ENCODE data around the gene LDLRAD2. TPM values are rescaled to one million over a fixed set of nuclear protein-coding genes. Genes with fewer than 3 reads are reported as not detected.

LDLRAD2 gene
- total RNA-seq, 1 donor from 2014 or later: 0.17 TPM

- DNase-seq (ENCODE audit: low read depth): no peak
- TF ChIP-seq, protein P1, sequence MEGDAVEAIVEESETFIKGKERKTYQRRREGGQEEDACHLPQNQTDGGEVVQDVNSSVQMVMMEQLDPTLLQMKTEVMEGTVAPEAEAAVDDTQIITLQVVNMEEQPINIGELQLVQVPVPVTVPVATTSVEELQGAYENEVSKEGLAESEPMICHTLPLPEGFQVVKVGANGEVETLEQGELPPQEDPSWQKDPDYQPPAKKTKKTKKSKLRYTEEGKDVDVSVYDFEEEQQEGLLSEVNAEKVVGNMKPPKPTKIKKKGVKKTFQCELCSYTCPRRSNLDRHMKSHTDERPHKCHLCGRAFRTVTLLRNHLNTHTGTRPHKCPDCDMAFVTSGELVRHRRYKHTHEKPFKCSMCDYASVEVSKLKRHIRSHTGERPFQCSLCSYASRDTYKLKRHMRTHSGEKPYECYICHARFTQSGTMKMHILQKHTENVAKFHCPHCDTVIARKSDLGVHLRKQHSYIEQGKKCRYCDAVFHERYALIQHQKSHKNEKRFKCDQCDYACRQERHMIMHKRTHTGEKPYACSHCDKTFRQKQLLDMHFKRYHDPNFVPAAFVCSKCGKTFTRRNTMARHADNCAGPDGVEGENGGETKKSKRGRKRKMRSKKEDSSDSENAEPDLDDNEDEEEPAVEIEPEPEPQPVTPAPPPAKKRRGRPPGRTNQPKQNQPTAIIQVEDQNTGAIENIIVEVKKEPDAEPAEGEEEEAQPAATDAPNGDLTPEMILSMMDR (conservative IDR thresholded peaks at IDR 0.05; ENCODE audit: low read depth, low read length): no peak
- H3K4me3 ChIP-seq (ENCODE audit: low read depth, low read length): no peak overlapping the region
Observed at GRCh38 chr1:21828075-21828474, 16.0 kb downstream of the LDLRAD2 start.

DNA sequence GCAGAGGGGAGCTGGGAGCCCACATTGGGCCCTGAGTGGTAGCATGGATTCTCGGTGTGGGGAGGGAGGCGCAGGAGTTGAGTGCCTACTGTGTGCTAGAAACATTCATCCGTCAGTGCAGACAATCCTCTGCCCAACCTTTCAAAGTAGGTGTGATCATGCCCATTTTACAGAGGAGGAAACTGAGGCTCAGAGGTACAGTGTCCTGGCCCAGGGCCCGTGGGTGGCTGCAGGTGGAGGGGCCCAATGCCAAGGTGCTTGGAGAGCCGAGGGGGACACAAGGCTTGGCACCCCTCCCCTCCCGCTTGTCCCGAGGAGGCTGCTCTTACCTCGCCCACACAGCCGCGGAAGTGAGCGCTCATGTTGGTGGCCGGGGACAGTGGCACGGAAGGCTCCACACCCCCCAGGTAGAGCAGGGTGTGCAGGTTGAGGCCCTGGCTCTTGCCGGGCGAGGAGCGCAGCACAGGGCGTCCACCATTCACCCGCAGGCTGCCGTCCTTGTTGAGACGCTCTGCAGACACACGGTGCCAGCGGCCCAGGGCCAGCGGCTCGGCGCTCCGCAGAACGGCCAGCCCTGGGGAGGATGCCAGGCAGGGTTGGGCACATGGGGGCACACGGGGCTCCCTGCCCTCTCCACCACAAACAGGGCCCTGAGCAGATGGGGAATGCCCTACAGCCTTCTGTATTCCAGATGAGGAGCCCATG lies 16.6 kb downstream of the LDLRAD2 start:
- TF ChIP-seq, protein P1 (conservative IDR thresholded peaks at IDR 0.05; ENCODE audit: low read depth, low read length): no peak
- H3K4me3 ChIP-seq (ENCODE audit: low read depth, low read length): no peak overlapping the region

GRCh38 chr1:21829294-21829693 lies 17.2 kb downstream of the LDLRAD2 start:
- TF ChIP-seq, protein P1 (conservative IDR thresholded peaks at IDR 0.05; ENCODE audit: low read depth, low read length): no peak
- no peak for DNase-seq (ENCODE audit: low read depth)
- no peak overlapping the region for H3K4me3 ChIP-seq (ENCODE audit: low read depth, low read length)

More for the DNA sequence above, 16.6 kb downstream of the LDLRAD2 start:
- DNase-seq (ENCODE audit: low read depth): no peak

DNA sequence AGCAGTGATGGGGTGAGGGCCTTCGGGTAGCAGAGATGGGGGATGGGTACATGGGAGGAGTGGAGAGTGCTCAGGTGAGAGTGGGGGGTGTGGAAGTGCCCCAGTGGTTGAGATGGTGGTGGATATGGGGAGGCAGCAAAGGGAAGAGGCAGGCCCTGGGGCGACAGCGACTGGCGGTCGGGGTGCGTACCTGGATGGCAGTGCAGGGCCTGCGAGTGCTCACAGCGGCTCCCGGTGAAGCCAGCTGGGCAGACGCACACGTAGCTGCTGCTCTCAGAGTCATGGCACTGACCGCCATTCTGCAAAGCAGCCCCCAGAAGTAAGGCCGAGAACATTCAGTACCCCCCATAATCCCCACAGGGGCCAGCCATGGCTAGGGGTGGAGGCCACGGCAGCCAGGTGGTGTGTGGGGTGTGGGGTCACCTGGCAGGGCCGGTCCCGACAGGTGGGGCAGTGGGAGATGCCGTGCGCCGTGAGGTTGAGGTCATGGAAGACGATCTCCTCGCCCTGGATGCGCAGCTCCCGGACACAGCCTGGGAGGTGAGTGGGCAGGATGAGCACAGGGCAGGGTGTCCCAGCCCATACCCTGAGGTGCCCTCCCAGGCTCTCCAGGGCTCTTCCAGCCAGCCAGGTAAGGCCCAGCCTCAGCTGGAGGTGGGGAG lies 18.9 kb downstream of the LDLRAD2 start:
- TF ChIP-seq, protein P1 (conservative IDR thresholded peaks at IDR 0.05; ENCODE audit: low read depth, low read length): no peak
- DNase-seq (ENCODE audit: low read depth): no peak
- no peak overlapping the region for H3K4me3 ChIP-seq (ENCODE audit: low read depth, low read length)

- TF ChIP-seq, protein P1 (conservative IDR thresholded peaks at IDR 0.05; ENCODE audit: low read depth, low read length): no peak
- no peak overlapping the region for H3K4me3 ChIP-seq (ENCODE audit: low read depth, low read length)
- no peak for DNase-seq (ENCODE audit: low read depth)
Observed at GRCh38 chr1:21831454-21831970, 19.4 kb downstream of the LDLRAD2 start.

GRCh38 chr1:21833392-21833976 lies 21.4 kb downstream of the LDLRAD2 start:
- H3K4me3 ChIP-seq (ENCODE audit: low read depth, low read length): no peak overlapping the region
- no peak for DNase-seq (ENCODE audit: low read depth)
- TF ChIP-seq, protein P1 (conservative IDR thresholded peaks at IDR 0.05; ENCODE audit: low read depth, low read length): no peak

Measured in epithelial cell of proximal tubule (primary cell).